HL-60 (cell line): ENCODE data around the gene KLF15.

Experiments
- DNase-seq, 2 experiments: peaks; one replicate each; pipeline ENCODE4 v3.0.0-alpha.2; 2010 to 2020; ENCODE audit warnings: low read depth in 1 of 2, low spot score in 1 of 2
- H3K27ac ChIP-seq: fragments of 250-450 bp; sonication (Bioruptor Pico); replicated peaks from 2 replicates; pipeline ENCODE4 v1.5.1; 2020; ENCODE audit warnings: mild to moderate bottlenecking, moderate library complexity
- H3K27me3 ChIP-seq: fragments of 250-450 bp; sonication (Bioruptor Pico); 2 replicates; pipeline ENCODE4 v1.5.1; 2021; ENCODE audit warnings: mild to moderate bottlenecking, moderate library complexity; ENCODE audit not compliant: insufficient read depth, poor library complexity, severe bottlenecking
- H3K4me3 ChIP-seq: replicated peaks from 2 replicates; pipeline ENCODE4 v1.5.1; 2011; ENCODE audit warnings: mild to moderate bottlenecking, control low read depth, low read length; ENCODE audit not compliant: insufficient read depth
- GABPA ChIP-seq: IDR thresholded peaks from 2 replicates; pipeline ENCODE4 v1.6.1; 2012; ENCODE audit warnings: low read depth
- POLR2AphosphoS5 ChIP-seq: IDR thresholded peaks from 2 replicates; pipeline ENCODE4 v1.6.1; 2012; ENCODE audit warnings: low read depth
- REST ChIP-seq: IDR thresholded peaks from 2 replicates; pipeline ENCODE4 v1.6.1; 2012; ENCODE audit warnings: low read depth; ENCODE audit not compliant: insufficient replicate concordance
- SPI1 ChIP-seq: IDR thresholded peaks from 2 replicates; pipeline ENCODE4 v1.6.1; 2012; ENCODE audit warnings: low read depth, mild to moderate bottlenecking, borderline replicate concordance
- TF ChIP-seq, protein P1 (sequence below): IDR thresholded peaks from one replicate; pipeline ENCODE4 v1.5.1; 2011; ENCODE audit warnings: low read length, control low read depth, inconsistent platforms; ENCODE audit not compliant: insufficient read depth

Gene KLF15

DNA sequence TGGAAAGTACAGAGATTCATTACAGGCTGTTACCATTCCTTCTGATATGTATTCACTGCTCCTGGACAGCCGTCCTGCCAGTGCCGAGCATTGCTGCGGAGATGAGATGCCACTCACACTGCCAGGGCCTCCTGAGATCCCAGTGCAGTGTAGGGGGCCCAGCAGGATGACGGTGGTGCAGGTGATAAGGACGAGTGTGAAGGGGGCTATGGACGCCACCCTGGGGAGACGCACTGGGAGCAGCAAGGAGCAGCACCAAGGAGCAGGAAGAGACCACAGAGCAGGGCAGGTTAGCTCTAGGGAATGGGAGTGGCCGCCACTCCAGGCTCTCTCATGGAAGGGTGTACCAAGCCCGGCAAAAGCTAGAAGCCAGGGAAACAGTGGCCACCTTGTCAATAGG is 4.0 kb upstream of the KLF15 start:
- no peak for DNase-seq
- H3K27me3 ChIP-seq, result peaks cover 19% of the 10 kb centered on the region
- no peak overlapping the region for H3K27ac ChIP-seq
- H3K4me3 ChIP-seq, result no peak overlapping the region
- no peak for TF ChIP-seq REST
- TF ChIP-seq GABPA, result no peak
- TF ChIP-seq, protein P1, sequence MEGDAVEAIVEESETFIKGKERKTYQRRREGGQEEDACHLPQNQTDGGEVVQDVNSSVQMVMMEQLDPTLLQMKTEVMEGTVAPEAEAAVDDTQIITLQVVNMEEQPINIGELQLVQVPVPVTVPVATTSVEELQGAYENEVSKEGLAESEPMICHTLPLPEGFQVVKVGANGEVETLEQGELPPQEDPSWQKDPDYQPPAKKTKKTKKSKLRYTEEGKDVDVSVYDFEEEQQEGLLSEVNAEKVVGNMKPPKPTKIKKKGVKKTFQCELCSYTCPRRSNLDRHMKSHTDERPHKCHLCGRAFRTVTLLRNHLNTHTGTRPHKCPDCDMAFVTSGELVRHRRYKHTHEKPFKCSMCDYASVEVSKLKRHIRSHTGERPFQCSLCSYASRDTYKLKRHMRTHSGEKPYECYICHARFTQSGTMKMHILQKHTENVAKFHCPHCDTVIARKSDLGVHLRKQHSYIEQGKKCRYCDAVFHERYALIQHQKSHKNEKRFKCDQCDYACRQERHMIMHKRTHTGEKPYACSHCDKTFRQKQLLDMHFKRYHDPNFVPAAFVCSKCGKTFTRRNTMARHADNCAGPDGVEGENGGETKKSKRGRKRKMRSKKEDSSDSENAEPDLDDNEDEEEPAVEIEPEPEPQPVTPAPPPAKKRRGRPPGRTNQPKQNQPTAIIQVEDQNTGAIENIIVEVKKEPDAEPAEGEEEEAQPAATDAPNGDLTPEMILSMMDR, result no peak
- no peak for TF ChIP-seq SPI1
- no peak for TF ChIP-seq POLR2AphosphoS5

GRCh38 chr3:126360714-126361060 is 3.5 kb upstream of the KLF15 start:
- Histone ChIP-seq H3K27ac (no peak overlapping the region), H3K4me3 (no peak overlapping the region), H3K27me3 (peaks cover 24% of the 10 kb centered on the region)
- TF ChIP-seq SPI1, result no peak
- no peak for TF ChIP-seq POLR2AphosphoS5
- TF ChIP-seq, protein P1, result no peak
- TF ChIP-seq REST, result no peak
- no peak for TF ChIP-seq GABPA
- DNase-seq, result no peak

DNA sequence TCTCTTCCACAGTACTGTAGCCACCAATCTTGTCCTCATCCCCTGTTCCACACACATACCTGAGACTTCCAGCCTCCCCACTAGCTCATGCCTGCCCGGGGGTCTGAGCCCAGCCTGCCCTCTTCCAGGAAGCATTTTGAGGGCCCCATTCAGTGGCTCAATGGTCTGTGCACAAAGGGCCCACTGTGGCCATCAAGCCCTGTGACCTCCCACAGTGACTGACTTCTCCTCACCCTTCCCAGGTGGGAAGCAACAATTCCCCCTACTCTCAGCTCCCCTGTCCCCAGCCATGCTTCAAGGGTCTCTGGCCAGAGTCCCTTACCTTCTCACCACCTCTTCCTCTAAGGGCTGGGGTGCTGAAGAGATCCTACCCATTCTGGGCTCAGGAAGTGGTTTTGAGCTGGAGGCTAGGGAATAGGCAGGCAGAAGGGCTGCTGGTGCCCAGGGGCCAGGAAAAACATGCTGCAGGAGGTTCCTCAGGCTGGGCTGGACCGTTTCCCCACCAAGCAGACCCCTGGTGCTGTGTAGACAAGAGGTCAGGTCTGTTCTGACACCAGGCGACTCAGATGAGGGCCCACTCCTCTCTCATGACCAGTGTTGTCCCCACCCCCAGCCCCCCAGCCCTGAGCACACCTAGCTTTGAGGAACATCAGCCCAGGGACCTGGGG is 3.0 kb upstream of the KLF15 start:
- Histone ChIP-seq H3K4me3 (no peak overlapping the region), H3K27me3 (peaks cover 29% of the 10 kb centered on the region), H3K27ac (no peak overlapping the region)
- no peak for DNase-seq
- TF ChIP-seq POLR2AphosphoS5 (no peak), SPI1 (no peak), REST (no peak), GABPA (no peak)
- TF ChIP-seq, protein P1, result no peak
